Measurements from ENCODE around the gene CHST10. TPM values are rescaled to one million over a fixed set of nuclear protein-coding genes. Genes with fewer than 3 reads are reported as not detected.

CHST10 gene
- total RNA-seq, 1 donor from 2014 or later: 11.1 TPM

DNA sequence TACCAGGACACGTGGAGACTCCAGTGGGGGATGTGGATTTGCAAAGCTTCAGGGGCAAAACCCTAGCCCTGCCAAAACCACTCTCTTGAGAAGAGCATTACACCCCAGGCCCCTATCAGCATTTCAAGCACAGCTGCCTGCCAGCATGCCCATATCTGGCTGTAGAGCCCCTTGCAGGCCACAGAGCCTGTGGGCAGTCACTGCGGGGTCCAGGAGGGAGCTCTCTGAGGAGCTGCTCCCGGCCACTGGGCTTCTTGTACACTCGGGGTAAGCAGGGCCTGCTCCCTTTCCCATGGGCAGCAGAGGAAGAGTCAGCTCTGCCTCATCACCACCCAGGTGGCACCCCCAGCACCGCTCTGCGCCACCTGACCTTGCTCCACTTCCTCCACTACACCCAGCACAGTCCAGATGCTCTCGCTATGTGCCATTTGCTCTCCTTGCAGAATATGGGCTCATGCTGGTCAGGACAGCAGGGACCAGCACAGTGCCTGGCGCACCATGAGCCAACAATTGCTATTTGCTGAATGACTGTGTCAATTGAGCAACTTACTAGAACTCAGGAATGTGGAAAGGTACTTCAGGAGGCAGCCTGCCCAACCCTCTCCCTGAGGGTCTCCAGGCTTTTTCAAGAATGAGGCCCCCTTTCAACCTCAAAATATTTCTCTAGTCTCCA lies 7.4 kb downstream of the CHST10 start:
- no peaks in the 10 kb centered on the region for H3K27me3 Mint-ChIP-seq (ENCODE audit: low read depth)
- peaks cover 8% of the 10 kb centered on the region for H3K36me3 Mint-ChIP-seq (ENCODE audit: low read depth)
- no peak overlapping the region for H3K27ac Mint-ChIP-seq (ENCODE audit: unreplicated experiment)
- no peak for DNase-seq (ENCODE audit: low spot score)
- no peak overlapping the region for H3K4me3 Mint-ChIP-seq (ENCODE audit: unreplicated experiment)
- no peaks in the 10 kb centered on the region for H3K9me3 Mint-ChIP-seq (ENCODE audit: low read depth)
- TF ChIP-seq, protein P1, sequence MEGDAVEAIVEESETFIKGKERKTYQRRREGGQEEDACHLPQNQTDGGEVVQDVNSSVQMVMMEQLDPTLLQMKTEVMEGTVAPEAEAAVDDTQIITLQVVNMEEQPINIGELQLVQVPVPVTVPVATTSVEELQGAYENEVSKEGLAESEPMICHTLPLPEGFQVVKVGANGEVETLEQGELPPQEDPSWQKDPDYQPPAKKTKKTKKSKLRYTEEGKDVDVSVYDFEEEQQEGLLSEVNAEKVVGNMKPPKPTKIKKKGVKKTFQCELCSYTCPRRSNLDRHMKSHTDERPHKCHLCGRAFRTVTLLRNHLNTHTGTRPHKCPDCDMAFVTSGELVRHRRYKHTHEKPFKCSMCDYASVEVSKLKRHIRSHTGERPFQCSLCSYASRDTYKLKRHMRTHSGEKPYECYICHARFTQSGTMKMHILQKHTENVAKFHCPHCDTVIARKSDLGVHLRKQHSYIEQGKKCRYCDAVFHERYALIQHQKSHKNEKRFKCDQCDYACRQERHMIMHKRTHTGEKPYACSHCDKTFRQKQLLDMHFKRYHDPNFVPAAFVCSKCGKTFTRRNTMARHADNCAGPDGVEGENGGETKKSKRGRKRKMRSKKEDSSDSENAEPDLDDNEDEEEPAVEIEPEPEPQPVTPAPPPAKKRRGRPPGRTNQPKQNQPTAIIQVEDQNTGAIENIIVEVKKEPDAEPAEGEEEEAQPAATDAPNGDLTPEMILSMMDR (IDR thresholded peaks at IDR 0.05): no peak
- H3K4me1 Mint-ChIP-seq (ENCODE audit: low read depth): no peaks in the 10 kb centered on the region

DNA sequence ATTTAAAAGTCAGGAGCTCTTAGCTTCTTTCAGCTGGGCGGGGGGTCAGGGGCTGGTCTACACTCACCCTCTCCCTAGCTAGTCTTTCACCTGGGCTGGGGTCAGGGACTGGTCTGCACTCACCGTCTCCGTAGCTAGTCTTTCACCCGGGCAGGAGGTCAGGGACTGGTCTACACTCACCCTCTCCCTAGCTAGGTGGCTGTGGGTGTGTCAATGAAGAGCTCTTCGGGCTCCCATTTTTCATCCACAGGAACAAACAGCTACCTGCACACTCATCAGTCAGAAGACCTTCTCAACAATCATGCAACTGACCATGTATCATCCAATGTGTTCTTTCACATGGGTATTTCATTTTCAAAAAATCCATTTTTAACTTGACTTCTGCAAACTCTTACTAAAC lies 8.0 kb downstream of the CHST10 start:
- no peak overlapping the region for H3K27ac Mint-ChIP-seq (ENCODE audit: unreplicated experiment)
- TF ChIP-seq, protein P1 (IDR thresholded peaks at IDR 0.05): no peak
- no peaks in the 10 kb centered on the region for H3K9me3 Mint-ChIP-seq (ENCODE audit: low read depth)
- no peak overlapping the region for H3K4me3 Mint-ChIP-seq (ENCODE audit: unreplicated experiment)
- no peak for DNase-seq (ENCODE audit: low spot score)
- no peaks in the 10 kb centered on the region for H3K4me1 Mint-ChIP-seq (ENCODE audit: low read depth)
- peaks cover 9% of the 10 kb centered on the region for H3K36me3 Mint-ChIP-seq (ENCODE audit: low read depth)
- H3K27me3 Mint-ChIP-seq (ENCODE audit: low read depth): no peaks in the 10 kb centered on the region

DNA sequence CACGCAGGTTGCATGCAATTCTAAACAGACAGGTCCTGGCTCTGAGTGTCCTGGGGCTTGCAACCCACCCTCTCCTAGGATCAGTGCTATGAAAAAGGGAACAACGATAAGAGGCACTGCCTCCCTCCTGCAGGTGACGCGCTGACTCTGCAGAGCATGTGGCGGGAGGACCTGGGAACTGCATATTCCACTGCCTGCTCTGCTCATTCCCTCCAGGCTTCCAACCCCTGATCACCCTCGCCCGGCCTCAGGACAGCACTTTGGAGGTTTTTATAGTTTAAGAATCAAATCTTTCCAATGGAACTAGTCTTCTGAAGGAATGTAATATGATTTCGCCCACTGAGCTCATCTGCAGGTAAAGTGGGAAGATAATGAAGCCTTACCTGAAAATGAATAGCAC lies 8.5 kb downstream of the CHST10 start:
- H3K9me3 Mint-ChIP-seq (ENCODE audit: low read depth): no peaks in the 10 kb centered on the region
- no peaks in the 10 kb centered on the region for H3K27me3 Mint-ChIP-seq (ENCODE audit: low read depth)
- DNase-seq (ENCODE audit: low spot score): no peak
- no peak overlapping the region for H3K4me3 Mint-ChIP-seq (ENCODE audit: unreplicated experiment)
- H3K4me1 Mint-ChIP-seq (ENCODE audit: low read depth): no peaks in the 10 kb centered on the region
- TF ChIP-seq, protein P1 (IDR thresholded peaks at IDR 0.05): no peak
- H3K27ac Mint-ChIP-seq (ENCODE audit: unreplicated experiment): no peak overlapping the region
- H3K36me3 Mint-ChIP-seq (ENCODE audit: low read depth): peaks cover 12% of the 10 kb centered on the region

DNA sequence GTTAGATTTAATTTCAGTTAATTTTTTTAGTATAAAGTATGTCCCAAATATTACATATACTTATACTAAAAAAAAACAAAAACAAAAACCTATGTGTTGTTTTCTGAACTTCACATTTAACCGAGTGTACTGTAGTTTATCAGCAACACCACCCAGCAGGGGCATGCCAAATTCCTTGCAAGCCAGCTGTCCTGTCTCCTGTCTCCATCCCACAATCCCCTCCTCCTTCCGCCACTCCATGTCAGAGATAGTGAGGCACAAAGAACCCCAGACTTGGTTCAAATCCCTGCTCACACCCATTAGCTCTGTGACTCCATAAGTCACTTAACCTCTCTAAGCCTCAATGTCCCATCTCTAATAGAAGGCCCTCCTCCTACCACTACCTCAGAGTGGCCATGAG lies 9.4 kb downstream of the CHST10 start:
- no peak overlapping the region for H3K4me3 Mint-ChIP-seq (ENCODE audit: unreplicated experiment)
- H3K27me3 Mint-ChIP-seq (ENCODE audit: low read depth): no peaks in the 10 kb centered on the region

DNA sequence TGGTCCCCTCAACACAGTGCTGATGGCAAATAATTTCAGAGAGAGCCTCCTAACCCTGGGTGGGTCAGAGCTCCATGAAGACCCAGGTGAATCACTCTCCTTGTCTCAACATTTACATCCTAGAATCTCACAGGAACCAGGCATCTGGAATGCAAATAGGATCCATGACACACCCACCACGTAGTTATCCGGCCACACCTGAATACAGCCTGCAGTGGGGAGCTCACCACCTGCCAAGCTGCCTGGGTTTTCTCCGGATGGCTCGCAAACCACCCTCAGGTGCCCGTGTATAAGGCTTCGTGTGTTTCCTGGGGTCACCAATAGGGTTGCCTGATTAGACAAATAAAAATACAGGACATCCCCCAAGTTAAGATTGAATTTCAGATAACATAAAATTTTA lies 9.9 kb downstream of the CHST10 start:
- TF ChIP-seq, protein P1 (IDR thresholded peaks at IDR 0.05): no peak
- no peak for DNase-seq (ENCODE audit: low spot score)
- H3K4me1 Mint-ChIP-seq (ENCODE audit: low read depth): no peaks in the 10 kb centered on the region
- no peak overlapping the region for H3K4me3 Mint-ChIP-seq (ENCODE audit: unreplicated experiment)
- peaks cover 10% of the 10 kb centered on the region for H3K36me3 Mint-ChIP-seq (ENCODE audit: low read depth)
- no peaks in the 10 kb centered on the region for H3K27me3 Mint-ChIP-seq (ENCODE audit: low read depth)
- H3K27ac Mint-ChIP-seq (ENCODE audit: unreplicated experiment): no peak overlapping the region
- H3K9me3 Mint-ChIP-seq (ENCODE audit: low read depth): no peaks in the 10 kb centered on the region

More for the DNA sequence above, 9.4 kb downstream of the CHST10 start:
- Mint-ChIP-seq H3K36me3 (ENCODE audit: low read depth) (peaks cover 10% of the 10 kb centered on the region), H3K4me1 (ENCODE audit: low read depth) (no peaks in the 10 kb centered on the region), H3K27ac (ENCODE audit: unreplicated experiment) (no peak overlapping the region), H3K9me3 (ENCODE audit: low read depth) (no peaks in the 10 kb centered on the region)
- TF ChIP-seq, protein P1 (IDR thresholded peaks at IDR 0.05): no peak
- no peak for DNase-seq (ENCODE audit: low spot score)

All from chondrocyte (in vitro differentiated cells).